Activated CD8-positive, alpha-beta memory T cell treated with anti-CD3 and anti-CD28 coated beads, Interleukin-2, amount 50 U/mL, for 1 hour (primary cell): ENCODE results near the gene TES.
A peak's percentile ranks its signal among the peaks of the same experiment; 100 is the strongest.
"Not testable (repeated sequence)": the region's sequence is repeated elsewhere in the genome, so short reads cannot be mapped to it uniquely, and the experiment has no call there.

Experiments
- DNase-seq: peaks from one replicate; pipeline ENCODE4 v3.0.0-alpha.2; 2020; ENCODE audit errors: extremely low read depth

TES gene, protein sequence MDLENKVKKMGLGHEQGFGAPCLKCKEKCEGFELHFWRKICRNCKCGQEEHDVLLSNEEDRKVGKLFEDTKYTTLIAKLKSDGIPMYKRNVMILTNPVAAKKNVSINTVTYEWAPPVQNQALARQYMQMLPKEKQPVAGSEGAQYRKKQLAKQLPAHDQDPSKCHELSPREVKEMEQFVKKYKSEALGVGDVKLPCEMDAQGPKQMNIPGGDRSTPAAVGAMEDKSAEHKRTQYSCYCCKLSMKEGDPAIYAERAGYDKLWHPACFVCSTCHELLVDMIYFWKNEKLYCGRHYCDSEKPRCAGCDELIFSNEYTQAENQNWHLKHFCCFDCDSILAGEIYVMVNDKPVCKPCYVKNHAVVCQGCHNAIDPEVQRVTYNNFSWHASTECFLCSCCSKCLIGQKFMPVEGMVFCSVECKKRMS

DNA sequence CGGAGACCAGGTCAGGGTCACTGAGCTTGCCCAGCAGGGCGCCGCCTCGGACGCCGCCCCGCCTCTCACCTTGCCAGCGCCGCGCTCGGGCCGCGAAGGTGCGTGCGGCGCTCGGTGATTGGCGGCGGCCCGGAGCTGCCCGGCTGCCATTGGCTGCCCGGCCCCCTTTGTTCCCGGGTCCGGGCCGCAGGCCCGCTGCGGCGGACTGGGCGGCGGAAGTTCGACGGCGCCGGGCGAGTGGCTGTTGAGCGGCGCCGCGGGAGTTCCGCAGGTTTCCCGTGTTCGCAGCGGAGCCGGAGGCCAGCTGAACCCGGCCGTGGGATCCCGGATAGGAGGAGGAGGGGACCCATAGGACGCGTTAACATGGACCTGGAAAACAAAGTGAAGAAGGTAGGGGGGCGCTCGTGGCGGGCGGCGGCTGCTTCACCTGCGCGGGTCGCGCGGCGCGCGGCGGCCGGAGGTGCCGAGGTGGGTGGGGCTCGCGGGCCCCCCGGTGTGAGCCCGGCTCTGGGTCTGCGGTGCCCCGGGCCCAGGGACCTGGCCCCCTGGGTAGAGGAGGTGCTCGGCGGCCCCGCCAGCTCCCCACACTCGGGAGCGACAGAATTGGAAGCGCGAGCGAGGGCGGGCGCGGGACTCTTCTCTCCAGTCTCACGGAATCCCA, at the start of gene TES:
TSS of gene TES (plus strand) at position 195 of the 661 bp plus-strand sequence. CDS start at position 364, 169 bp downstream.
- no peak for DNase-seq

DNA sequence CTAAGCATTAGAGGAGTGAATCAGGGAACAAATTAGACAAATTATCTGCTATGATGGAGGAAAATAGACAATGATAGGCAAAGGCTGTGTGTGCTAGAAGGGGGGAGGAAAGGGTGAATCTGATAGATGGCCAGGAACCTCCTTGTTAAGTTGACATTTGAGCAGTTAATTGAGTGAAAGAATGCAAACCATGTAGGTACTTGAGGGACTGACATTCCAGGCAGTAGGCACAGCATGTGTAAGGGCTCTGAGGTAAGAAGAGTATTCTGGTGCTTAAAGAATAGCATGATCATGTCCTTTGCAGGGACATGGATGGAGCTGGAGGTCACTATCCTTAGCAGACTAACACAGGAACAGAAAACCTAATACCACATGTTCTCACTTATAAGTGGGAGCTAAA, 48.6 kb upstream of the TES start:
- DNase-seq = no peak

DNA sequence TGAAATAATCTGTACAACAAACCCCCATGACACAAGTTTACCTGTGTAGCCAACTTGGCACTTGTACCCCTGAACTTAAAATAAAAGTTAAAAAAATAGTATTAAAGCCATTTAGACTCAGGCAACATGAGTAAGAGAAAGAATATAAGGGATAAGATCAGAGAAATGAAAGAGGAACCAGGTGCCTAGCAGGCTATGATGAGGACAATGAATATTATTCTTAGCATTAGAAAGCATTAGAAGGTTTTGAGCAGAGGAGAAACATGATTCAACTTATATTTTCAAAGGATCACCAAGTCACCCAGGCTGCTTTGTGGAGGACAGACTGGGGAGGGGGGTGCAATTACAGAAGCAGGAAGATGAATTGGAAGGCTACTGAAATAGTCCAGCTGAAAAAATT, 48.1 kb upstream of the TES start:
- DNase-seq = no peak

DNA sequence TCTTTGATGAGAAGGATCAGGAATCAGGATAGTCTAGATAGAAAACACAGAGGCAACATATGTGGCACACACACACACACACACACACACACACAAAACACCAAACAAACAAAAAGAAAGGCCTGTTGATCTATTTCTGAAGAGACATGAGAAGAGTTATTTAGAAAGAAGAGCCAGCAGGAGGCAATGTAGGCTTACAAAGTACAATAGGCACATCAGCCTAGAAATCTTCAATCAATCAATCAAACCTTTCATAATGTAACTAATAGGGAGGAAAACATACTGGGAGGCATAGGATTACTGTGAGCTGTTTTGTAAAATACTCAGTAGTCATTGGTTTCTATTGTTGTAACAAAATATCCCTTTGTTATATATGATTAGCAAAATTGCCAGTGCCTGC, 47.3 kb upstream of the TES start:
- DNase-seq = no peak

DNA sequence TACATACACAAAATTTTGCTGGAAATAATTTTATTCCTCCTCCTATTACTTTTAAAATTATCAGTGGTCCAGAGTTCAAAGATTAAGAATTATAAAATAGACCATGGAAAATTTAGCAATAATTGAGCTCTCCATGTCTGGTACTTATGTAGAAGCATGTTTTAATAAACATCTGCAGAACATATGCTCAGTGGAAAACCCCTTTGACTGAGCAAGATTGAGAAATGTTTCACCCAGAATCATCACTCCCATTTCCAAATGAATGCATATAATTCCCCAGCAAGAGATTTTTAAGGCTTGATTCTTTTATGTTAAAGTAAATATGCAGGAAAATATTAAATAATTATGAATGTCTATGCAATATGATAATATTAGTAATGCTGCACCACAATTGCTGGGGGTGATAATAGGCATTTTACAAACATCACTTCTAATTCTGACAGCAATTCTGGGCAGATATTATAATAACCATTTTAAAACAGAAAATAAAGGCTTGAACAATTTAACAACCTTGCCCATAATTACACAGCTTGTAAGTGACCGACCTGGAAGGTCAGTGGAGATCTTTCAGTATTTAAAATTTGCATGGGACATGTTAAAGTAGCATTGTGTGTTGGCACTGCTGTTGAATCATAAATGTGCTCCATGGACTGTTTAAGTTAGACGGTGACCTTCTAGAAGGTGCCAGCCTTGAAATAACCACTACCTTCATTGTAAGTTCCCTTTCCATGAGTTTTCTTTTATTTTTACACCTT, 45.6 kb upstream of the TES start:
- DNase-seq = no peak

DNA sequence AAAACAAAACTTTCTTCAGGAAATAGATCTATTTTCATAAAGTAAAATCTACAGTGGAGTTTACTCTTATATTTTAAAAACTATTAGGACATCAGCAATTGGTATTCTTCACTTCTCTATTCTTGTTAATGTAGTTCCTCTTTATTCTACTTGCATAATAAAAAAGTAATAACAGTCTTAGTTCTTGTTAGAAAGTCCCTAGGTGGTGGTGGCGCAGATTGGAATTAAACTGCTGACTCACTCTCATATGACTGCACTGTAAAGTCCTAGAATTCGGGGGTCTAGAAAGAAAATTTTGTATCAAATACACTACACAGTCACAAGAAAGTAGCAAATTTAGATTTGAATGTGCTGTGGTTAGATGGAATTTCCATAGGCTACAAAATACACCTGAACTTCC, 44.6 kb upstream of the TES start:
- no peak for DNase-seq

DNA sequence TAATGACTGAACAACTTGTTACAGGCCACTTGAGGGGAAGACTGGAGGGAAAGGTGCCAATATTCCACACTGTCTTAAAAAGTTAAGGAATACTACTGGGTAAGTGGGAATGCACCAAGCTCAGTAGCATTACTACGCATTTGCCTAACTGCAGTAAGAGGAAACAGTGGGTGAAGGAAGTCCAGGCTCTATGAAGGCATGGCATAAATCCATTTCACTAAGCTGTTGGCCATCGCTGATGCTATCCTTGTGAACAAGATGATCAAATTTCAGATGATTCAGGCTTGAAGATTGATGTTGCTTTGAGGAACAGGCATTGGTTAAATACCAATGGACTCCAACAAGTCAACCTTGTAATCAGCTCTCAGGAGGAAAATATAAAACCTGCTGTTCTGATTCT, 44.2 kb upstream of the TES start:
- DNase-seq = no peak

DNA sequence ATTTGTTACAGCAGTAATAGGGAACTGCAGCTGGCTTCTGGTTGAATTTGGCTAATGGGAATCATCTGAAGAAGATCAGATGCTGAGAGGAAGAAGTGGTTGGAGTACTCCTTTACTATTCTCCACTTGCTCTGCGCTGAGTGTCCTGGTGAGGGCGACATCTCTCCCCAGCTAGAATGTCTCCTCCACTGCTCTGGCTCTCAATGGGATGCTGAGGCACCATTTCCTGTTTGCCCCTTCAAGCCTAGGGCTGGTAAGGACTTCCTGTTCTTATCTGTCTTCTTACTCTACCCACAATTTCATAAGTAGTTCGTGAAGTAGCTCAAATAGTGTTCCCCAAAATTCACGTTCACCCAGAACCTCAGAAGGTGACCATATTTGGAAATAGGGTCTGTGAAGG, 43.2 kb upstream of the TES start:
- DNase-seq = no peak

DNA sequence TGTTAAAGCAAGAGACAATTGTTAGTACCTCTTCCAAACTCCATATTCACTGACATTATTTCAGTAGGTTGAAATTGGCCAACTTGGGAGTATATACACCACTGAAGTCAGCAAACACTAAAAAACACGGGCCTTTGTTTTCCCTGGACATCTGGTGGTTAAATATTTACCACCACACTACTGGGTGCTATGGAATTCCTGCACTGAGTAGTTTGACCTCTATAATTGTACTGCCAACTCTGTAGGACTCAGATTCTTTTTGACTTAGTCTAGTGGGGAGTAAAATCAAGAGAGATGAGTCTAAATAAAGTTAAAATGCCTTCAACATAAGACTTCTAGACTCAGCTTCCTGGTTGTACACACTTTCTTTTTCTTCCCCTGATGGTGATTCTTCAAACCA, 41.3 kb upstream of the TES start:
- DNase-seq = no peak

DNA sequence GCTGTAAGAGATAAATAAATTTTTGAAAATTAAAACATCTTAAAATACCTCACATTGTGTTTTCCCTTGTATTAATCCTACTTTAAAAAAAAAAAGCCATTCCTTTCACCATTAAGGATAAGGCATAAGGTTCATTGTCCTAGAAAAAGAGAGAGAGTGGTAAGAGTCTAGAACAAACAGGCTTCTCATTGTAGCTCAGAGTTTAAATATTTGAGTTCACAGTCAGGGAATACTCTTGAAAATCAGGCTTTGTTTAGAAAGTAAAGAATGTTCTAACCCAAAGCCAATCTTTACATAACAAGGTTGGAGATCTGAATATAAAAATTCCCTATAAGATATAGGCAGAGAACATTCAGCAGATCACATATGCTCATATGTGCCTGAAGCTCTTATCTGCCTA, 40.2 kb upstream of the TES start:
- DNase-seq = no peak

DNA sequence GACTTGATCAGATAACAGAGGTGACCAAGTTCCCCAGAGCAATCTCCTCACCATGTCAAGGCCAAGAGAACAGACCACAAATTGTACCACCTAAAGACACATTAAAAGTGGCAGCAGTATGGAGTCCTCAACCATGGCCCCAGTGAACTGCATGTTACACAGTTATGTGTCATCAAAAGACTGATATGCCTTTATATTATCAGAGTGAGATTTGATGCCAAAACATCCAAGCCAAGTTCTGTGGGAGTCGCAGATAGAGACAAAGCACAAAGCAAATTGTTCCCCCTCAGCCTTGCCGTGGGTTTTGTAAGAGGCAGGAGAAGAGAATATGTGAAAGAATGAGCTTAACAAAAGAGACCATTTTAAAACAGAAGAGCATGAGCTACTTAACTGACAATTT, 39.2 kb upstream of the TES start:
- no peak for DNase-seq

DNA sequence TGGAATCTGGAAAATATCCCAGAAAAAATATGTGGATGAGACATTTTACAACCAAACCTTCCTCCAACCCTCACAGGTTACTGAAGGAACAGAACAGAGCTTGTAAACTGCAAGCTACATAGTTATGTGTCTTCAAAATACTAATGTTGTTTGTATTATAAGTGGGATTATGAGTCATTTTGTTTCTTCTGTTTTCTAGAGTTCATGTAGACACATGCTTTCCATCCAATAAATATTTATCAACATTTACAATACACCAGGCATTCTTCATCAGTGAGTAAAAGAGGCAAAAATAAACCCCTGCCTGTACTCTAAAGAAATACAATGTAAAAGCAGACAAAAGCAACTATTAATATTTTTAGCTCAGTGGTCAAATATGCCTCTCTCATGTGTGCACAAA, 38.0 kb upstream of the TES start:
- no peak for DNase-seq

DNA sequence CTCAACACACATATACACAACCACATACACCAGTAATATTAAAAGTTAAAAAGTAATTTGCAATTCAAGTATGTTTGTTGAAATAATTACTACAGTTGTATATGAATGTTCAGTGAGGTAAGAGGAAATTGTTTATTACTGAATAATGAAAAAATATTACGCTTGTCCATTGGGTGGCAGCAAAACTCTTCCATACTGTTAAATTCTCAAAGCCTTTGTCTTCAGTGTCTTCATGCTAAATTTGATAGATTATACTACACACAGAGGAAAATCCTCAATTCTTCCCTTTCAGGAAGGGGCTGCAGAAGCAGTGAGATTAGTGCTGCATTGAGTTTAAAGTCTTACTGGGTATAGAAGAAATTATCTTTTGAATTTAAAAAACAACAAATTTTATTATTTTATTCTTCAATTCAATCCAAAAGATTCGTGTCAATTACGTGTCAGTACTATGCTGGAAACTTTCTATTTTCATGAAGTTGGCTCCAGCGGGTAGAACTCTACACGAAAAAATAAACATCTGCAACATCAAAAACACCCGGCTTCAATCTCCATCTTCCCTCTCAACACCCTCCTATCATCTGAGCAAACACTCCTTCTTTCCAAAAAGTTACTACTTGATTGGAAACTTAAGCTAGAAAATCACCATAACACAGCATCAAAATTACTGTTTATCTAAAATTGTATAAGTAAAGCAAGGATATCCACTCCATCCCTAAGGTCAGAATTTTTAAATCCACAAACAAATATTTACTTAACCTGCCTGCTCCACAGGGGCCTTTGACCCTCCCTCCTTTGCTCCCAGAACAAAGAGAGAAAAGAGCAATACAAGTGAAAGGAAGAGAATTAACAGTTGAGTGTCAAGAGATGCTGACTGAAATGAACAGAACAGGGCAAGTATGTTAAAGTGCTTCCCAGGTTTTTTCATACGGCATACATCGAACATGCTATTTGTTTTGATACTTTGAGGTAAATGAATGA, 37.0 kb upstream of the TES start:
- no peak for DNase-seq

DNA sequence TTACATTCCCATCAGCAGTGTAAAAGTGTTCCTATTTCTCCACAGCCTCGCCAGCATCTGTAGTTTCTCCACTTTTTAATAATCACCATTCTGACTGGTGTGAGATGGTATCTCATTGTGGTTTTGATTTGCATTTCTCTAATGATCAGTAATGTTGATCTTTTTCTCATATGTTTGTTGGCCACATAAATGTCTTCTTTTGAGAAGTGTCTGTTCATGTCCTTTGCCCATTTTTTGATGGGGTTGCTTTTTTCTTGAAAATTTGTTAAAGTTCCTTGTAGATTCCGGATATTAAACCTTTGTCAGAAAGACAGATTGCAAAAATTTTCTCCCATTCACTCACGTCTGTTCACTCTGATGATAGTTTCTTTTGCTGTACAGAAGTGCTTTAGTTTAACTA, 35.2 kb upstream of the TES start:
- not testable (repeated sequence) for DNase-seq

DNA sequence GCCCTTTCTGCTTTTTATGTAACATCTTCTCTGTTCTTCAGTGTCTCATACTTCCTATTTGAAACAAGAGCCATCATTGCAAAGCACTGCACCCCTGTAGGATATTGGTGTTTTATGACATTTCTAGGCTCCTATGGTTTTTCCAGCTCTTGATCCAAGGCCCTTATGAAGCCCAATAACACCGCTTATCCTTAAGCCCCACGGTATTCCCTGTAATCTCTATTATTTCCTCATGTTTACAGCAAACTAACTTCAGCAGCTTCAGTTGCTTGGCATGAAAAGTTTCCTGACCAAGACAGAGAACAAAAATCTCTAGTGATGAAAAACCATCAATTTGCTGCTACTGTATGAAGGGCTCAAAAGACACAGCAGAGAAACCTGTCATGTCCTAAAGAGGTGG, 34.1 kb upstream of the TES start:
- DNase-seq = no peak

DNA sequence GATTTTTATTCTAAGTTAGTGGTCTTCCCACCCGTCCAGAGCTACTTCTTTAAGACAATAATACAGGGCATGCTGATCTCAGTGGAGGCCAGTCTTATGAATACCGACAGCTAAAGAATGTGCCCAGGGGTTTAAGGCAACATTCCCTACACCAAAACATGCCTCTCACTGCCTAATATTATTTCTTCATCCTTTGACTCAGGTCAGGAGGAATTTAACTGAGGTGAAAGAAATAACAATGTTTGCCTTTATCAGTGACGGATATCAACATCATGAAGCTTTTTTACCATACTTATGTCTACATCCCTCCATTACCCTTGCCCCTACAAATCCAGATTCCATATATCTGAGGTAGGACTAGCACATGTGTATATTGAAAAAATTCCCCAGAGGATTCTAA, 33.3 kb upstream of the TES start:
- DNase-seq = no peak

DNA sequence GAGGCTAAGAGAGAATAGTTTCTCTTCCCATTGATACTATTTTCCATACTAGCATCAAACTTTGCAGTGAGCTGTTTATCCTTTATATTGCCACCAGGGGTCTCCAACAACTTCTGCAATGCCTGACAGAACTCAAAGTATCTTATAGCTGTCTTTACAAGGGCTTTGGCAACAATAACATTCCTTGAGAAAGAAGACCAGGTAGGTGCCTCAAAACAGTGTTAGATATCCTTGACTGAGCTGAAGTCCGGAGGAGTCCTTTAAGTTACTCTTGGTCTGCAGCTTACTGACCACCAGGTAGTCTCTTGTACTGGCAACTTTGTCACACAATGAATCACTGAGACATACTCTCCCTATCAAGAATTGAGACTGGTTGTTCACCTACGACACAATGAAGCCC, 30.0 kb upstream of the TES start:
- peak; percentile 10 for DNase-seq

DNA sequence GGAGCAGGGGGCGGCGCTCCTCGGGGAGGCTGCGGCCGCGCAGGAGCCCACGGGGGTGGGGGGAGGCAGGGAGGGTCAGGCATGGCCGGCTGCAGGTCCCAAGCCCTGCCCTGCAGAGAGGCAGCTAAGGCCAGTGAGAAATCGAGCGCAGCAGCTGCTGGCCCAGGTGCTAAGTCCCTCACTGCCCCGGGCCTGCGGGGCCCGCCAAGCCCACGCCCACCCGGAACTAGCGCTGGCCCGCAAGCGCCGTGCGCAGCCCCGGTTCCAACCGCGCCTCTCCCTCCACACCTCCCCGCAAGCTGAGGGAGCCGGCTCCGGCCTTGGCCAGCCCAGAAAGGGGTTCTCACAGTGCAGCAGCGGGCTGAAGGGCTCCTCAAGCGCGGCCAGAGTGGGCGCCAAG, 28.3 kb upstream of the TES start:
- DNase-seq = no peak

DNA sequence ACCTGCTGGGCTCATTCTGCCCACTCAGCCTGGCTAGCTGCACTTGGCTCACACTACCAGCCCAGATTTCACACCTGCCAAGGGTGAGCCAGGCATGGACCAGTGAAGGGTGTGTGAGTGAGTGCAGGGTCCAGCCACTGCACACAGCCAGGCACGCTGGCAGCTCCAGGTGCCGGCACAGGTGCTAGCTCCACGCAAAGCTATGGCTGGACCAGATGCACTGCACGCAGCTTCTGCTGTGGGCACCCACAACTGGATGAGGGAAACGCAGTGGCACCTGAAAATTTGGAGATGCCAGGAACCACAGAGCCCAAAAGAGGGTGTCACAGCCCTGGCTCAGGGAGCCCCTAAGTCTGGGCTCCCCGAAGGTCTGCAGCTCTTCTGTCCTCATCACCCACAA, 24.9 kb upstream of the TES start:
- no peak for DNase-seq

DNA sequence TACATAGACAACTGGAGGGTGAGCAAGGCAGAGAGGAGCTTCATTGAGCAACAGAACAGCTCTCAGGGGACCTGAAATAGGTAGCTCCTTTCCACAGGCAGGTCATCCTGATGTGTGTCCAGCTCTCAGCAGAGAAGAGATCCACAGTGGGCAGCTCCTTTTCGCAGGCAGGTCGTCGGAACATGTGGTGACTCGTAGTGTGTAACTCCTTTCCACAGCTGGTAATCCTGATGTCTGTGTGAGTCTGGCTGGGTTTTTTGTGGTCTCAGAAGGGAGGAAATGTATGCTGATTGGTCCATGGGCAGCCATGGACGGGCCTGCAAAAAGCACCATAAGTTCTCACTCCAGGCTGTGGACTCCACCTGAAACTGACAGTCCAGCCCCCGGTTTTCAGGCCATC, 24.4 kb upstream of the TES start:
- no peak for DNase-seq

DNA sequence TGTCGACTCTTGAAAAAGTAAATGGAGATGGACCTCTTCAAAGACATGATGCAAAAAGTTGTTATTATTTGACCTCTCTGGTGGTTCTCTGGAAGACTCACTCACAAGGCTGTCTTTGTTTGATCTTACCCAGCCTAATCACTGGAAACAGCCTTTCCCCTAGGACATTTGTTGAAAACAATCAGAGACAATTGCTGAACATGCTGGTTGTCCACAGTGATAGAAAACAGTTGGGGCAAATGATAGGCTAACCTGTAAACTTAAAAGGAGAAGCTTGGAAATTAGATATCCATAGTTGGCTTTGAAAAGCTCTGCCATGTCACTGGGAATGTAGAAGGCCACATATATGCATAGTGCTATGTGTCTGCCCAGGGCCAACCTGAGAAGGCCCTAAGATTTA, 22.9 kb upstream of the TES start:
- no peak for DNase-seq
